MM.1S (cell line): Measurements from ENCODE around the gene SLC35E4.

Experiments
- DNase-seq: peaks from one replicate; pipeline ENCODE4 v3.0.0-alpha.2; 2015
- H2AFZ ChIP-seq: fragments of 300-600 bp; sonication (generic); 2 replicates; pipeline ENCODE4 v1.6.0; 2016; ENCODE audit warnings: antibody characterized with exemption, low read length
- H3F3A ChIP-seq: fragments of 300-600 bp; sonication (generic); 2 replicates; pipeline ENCODE4 v1.6.1; 2016; ENCODE audit warnings: mild to moderate bottlenecking, antibody characterized with exemption, low read length, moderate library complexity, mixed read lengths; ENCODE audit not compliant: insufficient read depth
- H3K27ac ChIP-seq: fragments of 300-600 bp; sonication (generic); 2 replicates; pipeline ENCODE4 v1.5.1; 2016; ENCODE audit warnings: mild to moderate bottlenecking, low read length
- H3K27me3 ChIP-seq: fragments of 300-600 bp; sonication (generic); replicated peaks from 2 replicates; pipeline ENCODE4 v1.6.0; 2016; ENCODE audit warnings: low read length; ENCODE audit not compliant: insufficient read depth
- H3K36me3 ChIP-seq: fragments of 300-600 bp; sonication (generic); replicated peaks from 2 replicates; pipeline ENCODE4 v1.6.1; 2016; ENCODE audit warnings: mild to moderate bottlenecking, low read length, mixed read lengths; ENCODE audit not compliant: insufficient read depth
- H3K4me1 ChIP-seq: fragments of 300-600 bp; sonication (generic); 2 replicates; pipeline ENCODE4 v1.6.1; 2016; ENCODE audit warnings: low read length, mixed read lengths
- H3K4me2 ChIP-seq: fragments of 300-600 bp; sonication (generic); 2 replicates; pipeline ENCODE4 v1.6.0; 2016; ENCODE audit warnings: low read depth, low read length
- H3K4me3 ChIP-seq: fragments of 300-600 bp; sonication (generic); 2 replicates; pipeline ENCODE4 v1.5.1; 2016; ENCODE audit warnings: low read length, mixed read lengths
- H3K79me2 ChIP-seq: fragments of 300-600 bp; sonication (generic); 2 replicates; pipeline ENCODE4 v1.6.1; 2016; ENCODE audit warnings: mixed run types, low read length, mixed read lengths
- H3K9ac ChIP-seq: fragments of 300-600 bp; sonication (generic); 2 replicates; pipeline ENCODE4 v1.6.1; 2016; ENCODE audit warnings: low read length, mixed read lengths
- H3K9me2 ChIP-seq: fragments of 300-600 bp; sonication (generic); replicated peaks from 2 replicates; pipeline ENCODE4 v1.6.1; 2016; ENCODE audit warnings: mild to moderate bottlenecking, low read length, mixed read lengths; ENCODE audit not compliant: insufficient read depth
- H3K9me3 ChIP-seq: fragments of 300-600 bp; sonication (generic); replicated peaks from 2 replicates; pipeline ENCODE4 v1.6.1; 2016; ENCODE audit warnings: mild to moderate bottlenecking, low read length, mixed read lengths; ENCODE audit not compliant: insufficient read depth
- H4K20me1 ChIP-seq: fragments of 300-600 bp; sonication (generic); 2 replicates; pipeline ENCODE4 v1.6.1; 2016; ENCODE audit warnings: mild to moderate bottlenecking, low read length, moderate library complexity, mixed read lengths; ENCODE audit not compliant: insufficient read depth
- CTCF ChIP-seq: fragments of 300-600 bp; sonication (generic); IDR thresholded peaks from 2 replicates; pipeline ENCODE4 v1.5.1; 2016; ENCODE audit warnings: antibody characterized with exemption, low read length, mixed read lengths
- EZH2 ChIP-seq: fragments of 300-600 bp; sonication (generic); optimal IDR thresholded peaks from 2 replicates; pipeline ENCODE3; 2017; ENCODE audit warnings: low read depth, mild to moderate bottlenecking, antibody characterized with exemption, low read length, mixed read lengths
- EZH2phosphoT487 ChIP-seq: fragments of 300-600 bp; sonication (generic); IDR thresholded peaks from 2 replicates; pipeline ENCODE4 v1.6.1; 2018; ENCODE audit warnings: antibody characterized with exemption, low read length

SLC35E4 gene

GRCh38 chr22:30681831-30682230, 46.2 kb downstream of the SLC35E4 start:
- Histone ChIP-seq H2AFZ (no peak overlapping the region), H3K27me3 (no peaks in the 10 kb centered on the region), H3K4me3 (no peak overlapping the region), H3K9ac (no peak overlapping the region), H4K20me1 (no peaks in the 10 kb centered on the region), H3K9me2 (no peaks in the 10 kb centered on the region), H3K9me3 (no peaks in the 10 kb centered on the region), H3K79me2 (no peaks in the 10 kb centered on the region), H3K27ac (no peak overlapping the region), H3K4me1 (no peaks in the 10 kb centered on the region), H3K4me2 (no peak overlapping the region), H3F3A (no peaks in the 10 kb centered on the region), H3K36me3 (no peaks in the 10 kb centered on the region)
- TF ChIP-seq EZH2phosphoT487 (no peak), CTCF (no peak), EZH2 (no peak)
- no peak for DNase-seq

- Histone ChIP-seq H2AFZ (no peak overlapping the region), H3F3A (no peaks in the 10 kb centered on the region), H4K20me1 (no peaks in the 10 kb centered on the region), H3K27me3 (no peaks in the 10 kb centered on the region), H3K9me2 (no peaks in the 10 kb centered on the region), H3K79me2 (no peaks in the 10 kb centered on the region), H3K27ac (no peak overlapping the region), H3K9me3 (no peaks in the 10 kb centered on the region), H3K9ac (no peak overlapping the region), H3K4me1 (no peaks in the 10 kb centered on the region), H3K36me3 (no peaks in the 10 kb centered on the region), H3K4me2 (no peak overlapping the region), H3K4me3 (no peak overlapping the region)
- TF ChIP-seq CTCF (no peak), EZH2phosphoT487 (no peak), EZH2 (no peak)
- DNase-seq, result no peak
Observed at GRCh38 chr22:30685178-30685577, 49.6 kb downstream of the SLC35E4 start.

GRCh38 chr22:30687358-30687757, 51.8 kb downstream of the SLC35E4 start:
- no peak overlapping the region for H3K4me3 ChIP-seq

More at GRCh38 chr22:30687358-30687757, 51.8 kb downstream of the SLC35E4 start:
- Histone ChIP-seq H3K36me3 (no peaks in the 10 kb centered on the region), H3K9me3 (no peaks in the 10 kb centered on the region), H3K27me3 (no peaks in the 10 kb centered on the region), H3K4me1 (no peaks in the 10 kb centered on the region), H3K9ac (no peak overlapping the region), H3F3A (no peaks in the 10 kb centered on the region), H3K4me2 (no peak overlapping the region), H3K9me2 (no peaks in the 10 kb centered on the region), H3K79me2 (no peaks in the 10 kb centered on the region), H4K20me1 (no peaks in the 10 kb centered on the region), H3K27ac (no peak overlapping the region), H2AFZ (no peak overlapping the region)
- DNase-seq, result no peak
- TF ChIP-seq EZH2, result no peak
- TF ChIP-seq CTCF, result no peak
- TF ChIP-seq EZH2phosphoT487, result no peak
